Type B pancreatic cell (in vitro differentiated cells): ENCODE results near the gene SEMA5A. TPM values are rescaled to one million over a fixed set of nuclear protein-coding genes. Genes with fewer than 3 reads are reported as not detected.

Source experiments
- DNase-seq: peaks from one replicate; pipeline ENCODE4 v3.0.0; 2021; ENCODE audit warnings: mixed read lengths; ENCODE audit not compliant: unreplicated experiment; ENCODE audit errors: extremely low spot score
- H3K27ac Mint-ChIP-seq: 2 replicates; pipeline ENCODE4 v1.8.0; 2021; ENCODE audit warnings: mild to moderate bottlenecking, mixed read lengths
- H3K27me3 Mint-ChIP-seq: 2 replicates; pipeline ENCODE4 v1.8.0; 2021; ENCODE audit warnings: mixed read lengths
- H3K36me3 Mint-ChIP-seq: 2 replicates; pipeline ENCODE4 v1.8.0; 2021; ENCODE audit warnings: mixed read lengths
- H3K4me1 Mint-ChIP-seq: one replicate; pipeline ENCODE4 v1.8.0; 2021; ENCODE audit warnings: mixed read lengths; ENCODE audit not compliant: unreplicated experiment
- H3K4me3 Mint-ChIP-seq: 2 replicates; pipeline ENCODE4 v1.8.0; 2021; ENCODE audit warnings: mild to moderate bottlenecking, mixed read lengths
- H3K9me3 Mint-ChIP-seq: 2 replicates; pipeline ENCODE4 v1.8.0; 2021; ENCODE audit warnings: mixed read lengths
- total RNA-seq: library from RNA; stranded (reverse); gene quantifications from 2 replicates; pipeline ENCODE4 v1.2.1, GENCODE V29; 2021; ENCODE audit warnings: low replicate concordance
- TF ChIP-seq, protein P1 (sequence below): fragments of 200-600 bp; sonication (generic); conservative IDR thresholded peaks from 2 replicates; pipeline ENCODE4 v1.5.0; 2021; ENCODE audit warnings: antibody characterized with exemption, mild to moderate bottlenecking

SEMA5A gene
- total RNA-seq, 1 donor from 2014 or later, result 92.9 TPM

DNA sequence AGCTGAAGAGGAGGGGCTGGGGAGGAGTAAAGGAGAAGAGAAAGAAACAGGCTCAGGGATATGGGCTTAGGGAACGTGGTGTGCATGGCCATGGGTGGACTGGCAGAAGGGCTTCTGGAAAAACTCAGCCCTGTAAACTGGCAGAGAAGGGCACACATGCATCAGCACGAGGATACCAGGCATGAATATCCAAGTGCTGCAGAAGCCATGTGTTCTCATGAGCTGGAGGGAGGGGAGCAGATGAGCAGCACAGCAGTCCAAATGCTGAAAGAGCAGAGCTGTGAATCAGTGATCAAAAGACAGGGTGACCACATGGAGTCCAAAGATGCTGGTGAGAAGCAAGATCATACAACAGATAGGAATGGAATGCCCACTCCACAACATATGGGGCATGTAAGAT, 72.3 kb downstream of the SEMA5A start:
- no peak overlapping the region for H3K4me3 Mint-ChIP-seq
- H3K27me3 Mint-ChIP-seq, result no peaks in the 10 kb centered on the region
- DNase-seq, result no peak
- H3K27ac Mint-ChIP-seq, result no peak overlapping the region
- peaks cover 25% of the 10 kb centered on the region for H3K36me3 Mint-ChIP-seq
- peaks cover 8% of the 10 kb centered on the region for H3K9me3 Mint-ChIP-seq
- H3K4me1 Mint-ChIP-seq, result peaks cover 13% of the 10 kb centered on the region
- TF ChIP-seq, protein P1, sequence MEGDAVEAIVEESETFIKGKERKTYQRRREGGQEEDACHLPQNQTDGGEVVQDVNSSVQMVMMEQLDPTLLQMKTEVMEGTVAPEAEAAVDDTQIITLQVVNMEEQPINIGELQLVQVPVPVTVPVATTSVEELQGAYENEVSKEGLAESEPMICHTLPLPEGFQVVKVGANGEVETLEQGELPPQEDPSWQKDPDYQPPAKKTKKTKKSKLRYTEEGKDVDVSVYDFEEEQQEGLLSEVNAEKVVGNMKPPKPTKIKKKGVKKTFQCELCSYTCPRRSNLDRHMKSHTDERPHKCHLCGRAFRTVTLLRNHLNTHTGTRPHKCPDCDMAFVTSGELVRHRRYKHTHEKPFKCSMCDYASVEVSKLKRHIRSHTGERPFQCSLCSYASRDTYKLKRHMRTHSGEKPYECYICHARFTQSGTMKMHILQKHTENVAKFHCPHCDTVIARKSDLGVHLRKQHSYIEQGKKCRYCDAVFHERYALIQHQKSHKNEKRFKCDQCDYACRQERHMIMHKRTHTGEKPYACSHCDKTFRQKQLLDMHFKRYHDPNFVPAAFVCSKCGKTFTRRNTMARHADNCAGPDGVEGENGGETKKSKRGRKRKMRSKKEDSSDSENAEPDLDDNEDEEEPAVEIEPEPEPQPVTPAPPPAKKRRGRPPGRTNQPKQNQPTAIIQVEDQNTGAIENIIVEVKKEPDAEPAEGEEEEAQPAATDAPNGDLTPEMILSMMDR, result no peak

DNA sequence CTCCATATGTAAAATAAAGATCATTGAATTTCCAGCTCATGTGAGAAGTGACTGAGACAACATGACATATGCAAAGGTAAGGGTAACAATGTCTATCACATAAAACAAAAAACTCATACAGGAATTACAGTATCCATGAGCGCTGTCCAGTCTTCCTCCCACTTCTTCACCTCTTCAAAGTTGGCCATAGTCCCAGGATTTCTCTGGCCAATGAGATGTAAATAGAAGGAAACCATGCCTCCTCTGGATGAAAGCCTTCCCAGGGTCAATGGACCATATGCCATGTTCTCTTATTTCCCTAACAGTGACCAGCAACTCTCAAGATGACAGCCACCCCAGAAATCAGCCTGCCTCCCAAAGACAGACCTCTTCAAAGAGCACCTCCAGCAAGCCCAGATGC, 75.5 kb downstream of the SEMA5A start:
- Mint-ChIP-seq H3K27ac (no peak overlapping the region), H3K4me3 (no peak overlapping the region), H3K27me3 (no peaks in the 10 kb centered on the region), H3K4me1 (peaks cover 25% of the 10 kb centered on the region), H3K36me3 (peaks cover 12% of the 10 kb centered on the region), H3K9me3 (no peaks in the 10 kb centered on the region)
- TF ChIP-seq, protein P1, result no peak
- DNase-seq, result no peak

DNA sequence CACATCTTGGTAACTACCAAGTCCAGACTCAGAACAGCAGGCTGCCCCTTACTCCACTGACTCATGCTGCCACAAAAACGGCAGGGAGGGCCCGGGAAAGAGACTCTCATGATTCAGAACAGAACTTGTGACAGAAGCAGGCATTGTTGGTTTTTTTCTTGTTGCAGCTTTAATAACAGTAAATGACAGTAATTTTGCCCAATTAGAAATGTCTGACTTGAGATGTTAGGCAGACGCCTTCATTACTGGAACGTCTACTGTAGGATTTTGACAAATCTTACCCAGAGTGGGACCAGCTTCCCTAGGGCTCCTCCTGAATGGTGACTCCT, 77.9 kb downstream of the SEMA5A start:
- peaks cover under 1% of the 10 kb centered on the region for H3K9me3 Mint-ChIP-seq
- peaks cover 16% of the 10 kb centered on the region for H3K4me1 Mint-ChIP-seq
- TF ChIP-seq, protein P1, result no peak
- no peak overlapping the region for H3K27ac Mint-ChIP-seq
- H3K4me3 Mint-ChIP-seq, result peak overlapping the region; percentile 62
- H3K36me3 Mint-ChIP-seq, result peaks cover 13% of the 10 kb centered on the region
- DNase-seq, result no peak
- no peaks in the 10 kb centered on the region for H3K27me3 Mint-ChIP-seq

DNA sequence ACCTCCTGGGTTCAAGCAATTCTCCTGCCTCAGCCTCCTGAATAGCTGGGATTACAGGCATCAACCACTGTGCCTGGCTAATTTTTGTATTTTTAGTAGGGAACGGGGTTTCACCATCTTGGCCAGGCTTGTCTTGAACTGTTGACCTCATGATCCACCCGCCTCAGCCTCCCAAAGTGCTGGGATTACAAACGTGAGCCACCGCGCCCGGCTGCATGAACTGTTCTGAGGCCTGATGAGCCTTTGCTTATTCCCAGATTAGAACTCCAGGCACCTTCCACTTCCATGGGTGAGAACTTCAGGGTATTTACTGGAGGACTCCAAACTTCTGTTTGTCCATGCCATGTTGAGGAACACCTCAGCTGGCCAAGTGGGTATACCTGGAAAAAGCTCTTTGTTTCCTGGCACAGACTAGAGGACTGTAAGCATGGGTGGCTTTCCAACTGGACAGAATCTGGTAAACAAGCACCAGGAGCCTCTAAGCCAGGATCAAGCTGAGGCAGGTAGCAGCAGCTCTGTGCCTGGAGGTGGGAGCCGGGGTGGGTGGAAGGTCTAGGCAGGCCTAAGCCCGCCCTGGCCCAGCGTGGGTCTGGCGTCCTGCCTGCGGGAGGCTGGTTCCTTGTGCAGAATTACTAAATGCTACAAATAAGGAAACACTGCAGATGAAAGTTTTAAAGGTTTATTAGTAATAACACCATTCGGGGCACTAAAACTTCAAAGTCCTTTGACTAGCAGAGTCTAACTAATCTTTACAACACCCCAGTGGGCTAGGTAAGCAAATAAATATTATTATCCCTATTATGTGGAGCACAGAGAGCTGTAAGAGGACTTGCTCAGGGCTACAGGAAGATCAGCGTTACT, 78.4 kb downstream of the SEMA5A start:
- Mint-ChIP-seq H3K36me3 (peaks cover 16% of the 10 kb centered on the region), H3K4me3 (peak overlapping the region; percentile 62), H3K4me1 (peaks cover 16% of the 10 kb centered on the region), H3K9me3 (peaks cover 3% of the 10 kb centered on the region), H3K27ac (no peak overlapping the region), H3K27me3 (no peaks in the 10 kb centered on the region)
- no peak for DNase-seq
- TF ChIP-seq, protein P1, result no peak

DNA sequence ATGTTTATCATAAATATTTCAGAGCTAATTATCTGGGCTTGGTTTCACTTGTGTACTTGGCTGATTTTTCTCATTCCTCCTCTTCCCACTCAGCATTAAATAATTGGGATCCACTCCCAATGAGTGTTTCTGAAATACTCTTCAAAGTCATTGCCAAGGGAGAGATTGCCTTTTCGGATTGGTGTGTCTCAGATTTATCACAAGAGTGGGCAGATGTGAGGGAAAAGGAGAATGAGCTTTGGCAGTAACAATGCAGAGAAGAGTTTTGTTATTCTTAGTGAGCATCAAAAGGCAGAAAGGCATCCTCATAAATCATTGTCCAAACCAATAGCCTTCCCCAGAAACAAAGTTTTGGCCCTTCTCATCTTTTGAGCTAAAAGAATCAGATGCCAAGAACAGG, 79.2 kb downstream of the SEMA5A start:
- Mint-ChIP-seq H3K36me3 (peaks cover 20% of the 10 kb centered on the region), H3K9me3 (peaks cover 3% of the 10 kb centered on the region), H3K27ac (no peak overlapping the region), H3K4me1 (peaks cover 16% of the 10 kb centered on the region), H3K4me3 (no peak overlapping the region), H3K27me3 (no peaks in the 10 kb centered on the region)
- no peak for DNase-seq
- TF ChIP-seq, protein P1, result no peak
